ENCODE measurements around the gene MAPT. TPM values are rescaled to one million over a fixed set of nuclear protein-coding genes. Genes with fewer than 3 reads are reported as not detected.

Gene MAPT
- polyA plus RNA-seq, 3 donors: 0.04 TPM; not detected in 2

- H3K4me1 Mint-ChIP-seq: peaks cover 4% of the 10 kb centered on the region
- peak overlapping the region in 3 of 7 donors; percentile 12 to 58 (median 50) for H3K27ac Mint-ChIP-seq
- Histone ChIP-seq H3K27ac (ENCODE audit: low read depth in 1 of 2, low read length in 2 of 2) (peak overlapping the region in 1 of 2 donors; percentile 25), H4K20me1 (ENCODE audit: insufficient read depth, low read length) (peaks cover 36% of the 10 kb centered on the region), H3K36me3 (replicated peaks in 1 of 2; ENCODE audit: control insufficient read depth in 1 of 2, insufficient read depth in 2 of 2, low read length in 2 of 2) (peaks cover 77 to 100% of the 10 kb centered on the region in 2 donors), H3K79me2 (ENCODE audit: insufficient read depth, low read length) (peaks cover 3% of the 10 kb centered on the region), H3K9ac (ENCODE audit: insufficient read depth, low read length, poor library complexity, severe bottlenecking) (no peak overlapping the region), H3K4me3 (replicated peaks in 1 of 3; ENCODE audit: low read depth in 2 of 3, low read length in 3 of 3) (no peak overlapping the region), H3K27me3 (ENCODE audit: control insufficient read depth in 2 of 2, insufficient read depth in 2 of 2, low read length in 2 of 2) (no peaks in the 10 kb centered on the region), H3K4me2 (replicated peaks; ENCODE audit: extremely low read depth, low read length, poor library complexity, severe bottlenecking) (no peak overlapping the region), H3K4me1 (ENCODE audit: control insufficient read depth in 1 of 2, insufficient read depth in 2 of 2, low read length in 2 of 2) (no peaks in the 10 kb centered on the region), H3K9me3 (replicated peaks in 1 of 2; ENCODE audit: control insufficient read depth in 1 of 2, insufficient read depth in 1 of 2, low read length in 2 of 2) (no peaks in the 10 kb centered on the region), H2AFZ (ENCODE audit: insufficient read depth, low read depth, low read length, poor library complexity, severe bottlenecking) (no peak overlapping the region)
- 8% methylated on average over 2 of the region's 5 CpGs for WGBS (ENCODE audit: insufficient coverage)
- no peak overlapping the region for H3K4me3 Mint-ChIP-seq
- peaks cover 82 to 93% of the 10 kb centered on the region in 2 donors for H3K36me3 Mint-ChIP-seq
- H3K27me3 Mint-ChIP-seq (ENCODE audit: low read depth in 3 of 3): no peaks in the 10 kb centered on the region
- intact Hi-C loops (cut with micrococcal nuclease): no loop called here
- DNase-seq: peak in 2 of 3 donors; percentile 25 to 29
- no peaks in the 10 kb centered on the region for H3K9me3 Mint-ChIP-seq
- TF ChIP-seq CTCF (IDR thresholded peaks at IDR 0.05): peak; percentile 71
Observed at GRCh38 chr17:46044286-46044928, 150.1 kb downstream of the MAPT start.

GRCh38 chr17:46044989-46045388 is 150.6 kb downstream of the MAPT start:
- intact Hi-C loops (cut with micrococcal nuclease): no loop called here
- WGBS (ENCODE audit: insufficient coverage): no CpG with 5 or more reads among the region's 2 CpGs
- no peak overlapping the region for H3K4me3 Mint-ChIP-seq
- DNase-seq: no peak
- Histone ChIP-seq H3K36me3 (replicated peaks in 1 of 2; ENCODE audit: control insufficient read depth in 1 of 2, insufficient read depth in 2 of 2, low read length in 2 of 2) (peaks cover 77 to 100% of the 10 kb centered on the region in 2 donors), H3K9ac (ENCODE audit: insufficient read depth, low read length, poor library complexity, severe bottlenecking) (no peak overlapping the region), H3K4me1 (ENCODE audit: control insufficient read depth in 1 of 2, insufficient read depth in 2 of 2, low read length in 2 of 2) (no peaks in the 10 kb centered on the region), H3K4me2 (replicated peaks; ENCODE audit: extremely low read depth, low read length, poor library complexity, severe bottlenecking) (no peak overlapping the region), H3K9me3 (replicated peaks in 1 of 2; ENCODE audit: control insufficient read depth in 1 of 2, insufficient read depth in 1 of 2, low read length in 2 of 2) (no peaks in the 10 kb centered on the region), H3K27me3 (ENCODE audit: control insufficient read depth in 2 of 2, insufficient read depth in 2 of 2, low read length in 2 of 2) (no peaks in the 10 kb centered on the region), H3K79me2 (ENCODE audit: insufficient read depth, low read length) (peaks cover 3% of the 10 kb centered on the region), H3K4me3 (replicated peaks in 1 of 3; ENCODE audit: low read depth in 2 of 3, low read length in 3 of 3) (no peak overlapping the region), H3K27ac (ENCODE audit: low read depth in 1 of 2, low read length in 2 of 2) (peak overlapping the region in 1 of 2 donors; percentile 25), H4K20me1 (ENCODE audit: insufficient read depth, low read length) (peaks cover 36% of the 10 kb centered on the region), H2AFZ (ENCODE audit: insufficient read depth, low read depth, low read length, poor library complexity, severe bottlenecking) (no peak overlapping the region)
- H3K27ac Mint-ChIP-seq: peak overlapping the region in 1 of 7 donors; percentile 13
- peaks cover 4% of the 10 kb centered on the region for H3K4me1 Mint-ChIP-seq
- TF ChIP-seq CTCF (IDR thresholded peaks at IDR 0.05): no peak
- no peaks in the 10 kb centered on the region for H3K27me3 Mint-ChIP-seq (ENCODE audit: low read depth in 3 of 3)
- no peaks in the 10 kb centered on the region for H3K9me3 Mint-ChIP-seq
- H3K36me3 Mint-ChIP-seq: peaks cover 81 to 93% of the 10 kb centered on the region in 2 donors
